Amniotic epithelial cell (primary cell): ENCODE measurements around the gene FREY1.

Source experiments
- DNase-seq: peaks from one replicate; pipeline ENCODE4 v3.0.0-alpha.2; 2010; ENCODE audit warnings: low read depth

Gene FREY1

DNA sequence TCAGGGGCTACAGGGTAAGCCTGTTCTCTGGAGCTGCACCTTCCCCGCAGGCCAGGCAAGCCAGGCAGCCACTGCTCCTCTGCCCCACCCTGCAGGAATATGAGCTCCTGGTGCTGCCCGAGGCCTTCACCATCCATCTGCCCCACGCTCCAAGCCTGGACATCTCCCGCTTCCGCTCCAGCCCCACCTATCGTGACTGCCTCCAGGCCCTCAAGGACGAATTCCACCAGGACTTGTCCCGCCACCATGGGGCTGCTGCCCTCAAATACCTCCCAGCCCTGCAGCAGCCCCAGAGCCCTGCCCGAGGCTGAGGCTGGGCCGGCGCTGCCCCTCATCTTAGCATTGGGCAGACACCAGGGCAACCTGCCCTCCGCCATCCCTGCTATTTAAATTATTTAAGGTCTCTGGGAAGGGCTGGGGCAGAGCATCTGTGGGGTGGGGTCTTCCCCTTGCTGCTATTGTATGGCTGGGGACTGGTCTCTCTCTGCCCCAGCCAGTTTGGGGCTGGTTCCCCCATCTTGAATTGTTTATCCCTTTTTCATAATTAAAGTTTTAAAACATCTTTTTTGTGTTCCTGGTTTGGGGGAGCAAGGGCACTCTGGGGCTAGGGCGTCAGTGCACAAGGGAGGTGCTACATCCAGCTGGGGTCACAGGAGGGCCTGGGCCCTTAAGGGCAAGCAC lies 21.6 kb upstream of the FREY1 start:
- no peak for DNase-seq

DNA sequence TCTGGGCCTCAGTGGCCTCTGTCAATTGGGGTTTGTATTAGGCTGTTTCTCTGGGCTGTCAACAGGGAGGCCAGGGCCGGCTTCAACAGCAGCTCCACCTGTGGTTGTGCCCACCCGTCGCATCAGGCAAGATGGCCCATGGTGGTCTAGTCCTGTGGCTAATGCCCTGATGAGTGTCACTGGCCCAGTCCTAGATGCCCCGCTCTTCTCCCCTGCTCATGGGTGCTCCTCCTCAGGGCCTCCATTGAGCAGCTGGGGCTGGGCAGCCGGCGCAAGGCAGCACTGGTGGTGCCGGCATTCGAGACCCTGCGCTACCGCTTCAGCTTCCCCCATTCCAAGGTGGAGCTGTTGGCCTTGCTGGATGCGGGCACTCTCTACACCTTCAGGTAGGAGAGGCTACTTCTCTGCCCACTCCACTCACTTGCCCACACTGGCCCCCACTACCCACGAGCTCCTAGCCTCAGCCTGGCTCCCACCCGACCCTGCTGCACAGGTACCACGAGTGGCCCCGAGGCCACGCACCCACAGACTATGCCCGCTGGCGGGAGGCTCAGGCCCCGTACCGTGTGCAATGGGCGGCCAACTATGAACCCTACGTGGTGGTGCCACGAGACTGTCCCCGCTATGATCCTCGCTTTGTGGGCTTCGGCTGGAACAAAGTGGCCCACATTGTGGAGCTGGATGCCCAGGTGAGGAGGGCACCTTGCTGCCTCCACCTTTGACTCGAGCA lies 20.8 kb upstream of the FREY1 start:
- DNase-seq, result no peak

DNA sequence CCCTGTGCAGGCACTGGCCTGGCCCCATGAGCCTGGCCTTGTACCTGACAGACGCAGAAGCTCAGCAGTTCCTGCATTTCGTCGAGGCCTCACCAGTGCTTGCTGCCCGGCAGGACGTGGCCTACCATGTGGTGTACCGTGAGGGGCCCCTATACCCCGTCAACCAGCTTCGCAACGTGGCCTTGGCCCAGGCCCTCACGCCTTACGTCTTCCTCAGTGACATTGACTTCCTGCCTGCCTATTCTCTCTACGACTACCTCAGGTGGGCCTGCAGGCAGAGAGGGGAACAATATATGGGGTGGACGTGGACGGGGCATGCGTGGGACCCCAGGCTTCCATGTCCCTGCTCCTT lies 20.2 kb upstream of the FREY1 start:
- DNase-seq, result no peak

DNA sequence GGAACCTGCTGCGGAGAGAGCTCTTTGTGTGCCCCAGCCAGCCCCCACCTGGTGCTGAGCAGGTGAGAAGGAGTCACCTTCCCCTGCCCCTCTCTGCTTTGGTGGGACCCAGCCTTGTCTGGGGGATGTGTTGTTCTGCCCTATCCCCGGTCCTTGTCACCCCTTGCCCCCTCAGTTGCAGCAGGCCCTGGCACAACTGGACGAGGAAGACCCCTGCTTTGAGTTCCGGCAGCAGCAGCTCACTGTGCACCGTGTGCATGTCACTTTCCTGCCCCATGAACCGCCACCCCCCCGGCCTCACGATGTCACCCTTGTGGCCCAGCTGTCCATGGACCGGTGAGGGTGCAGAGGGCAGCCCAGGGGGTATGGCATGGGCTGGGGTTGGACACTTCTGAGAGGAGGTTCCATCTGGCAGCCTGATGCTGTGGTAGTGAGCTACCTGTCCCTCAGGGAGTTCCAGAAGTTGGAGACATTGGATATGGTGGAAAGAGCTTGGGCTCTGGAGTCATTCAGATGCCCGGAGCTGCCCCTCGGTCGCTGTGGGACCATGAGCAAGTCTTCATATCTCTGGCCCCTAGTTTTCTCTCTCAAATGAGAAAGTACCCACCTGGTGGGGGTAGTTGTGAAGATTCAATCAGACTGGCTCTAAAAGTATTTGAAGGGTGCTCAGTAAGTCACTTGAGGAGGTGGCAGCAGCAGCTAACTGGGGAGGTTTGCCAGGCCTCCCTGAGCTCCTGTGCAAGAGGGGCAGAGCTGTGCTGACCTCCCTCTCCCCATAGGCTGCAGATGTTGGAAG lies 19.7 kb upstream of the FREY1 start:
- no peak for DNase-seq

DNA sequence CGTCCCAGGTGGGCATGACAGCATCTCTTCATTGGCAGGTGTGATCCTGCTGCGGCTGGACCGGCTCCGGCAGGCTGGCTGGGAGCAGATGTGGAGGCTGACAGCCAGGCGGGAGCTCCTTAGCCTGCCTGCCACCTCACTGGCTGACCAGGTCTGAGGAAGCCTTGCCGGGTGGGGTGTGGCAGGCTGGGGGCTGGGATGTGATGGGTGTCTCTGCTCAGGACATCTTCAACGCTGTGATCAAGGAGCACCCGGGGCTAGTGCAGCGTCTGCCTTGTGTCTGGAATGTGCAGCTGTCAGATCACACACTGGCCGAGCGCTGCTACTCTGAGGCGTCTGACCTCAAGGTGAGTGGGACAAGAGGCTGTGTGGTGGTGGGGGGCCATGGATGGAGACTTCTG lies 18.9 kb upstream of the FREY1 start:
- DNase-seq, result no peak

DNA sequence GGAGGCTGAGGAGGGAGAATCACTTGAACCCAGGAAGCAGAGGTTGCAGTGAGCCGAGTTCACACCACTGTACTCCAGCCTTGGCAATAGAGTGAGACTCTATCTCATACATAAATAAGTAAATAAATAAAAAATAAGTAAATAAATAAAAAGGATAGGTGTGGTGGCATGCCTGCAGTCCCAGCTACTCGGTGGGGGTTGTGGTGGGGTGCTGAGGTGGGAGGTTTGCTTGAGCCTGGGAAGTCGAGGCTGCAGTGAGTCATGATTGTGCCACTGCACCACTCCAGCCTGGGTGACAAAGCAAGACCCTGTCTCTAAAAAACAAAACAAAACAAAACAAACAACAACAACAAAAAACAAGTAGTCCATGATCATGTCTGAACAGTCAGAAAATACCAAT lies 18.5 kb upstream of the FREY1 start:
- DNase-seq, result no peak

DNA sequence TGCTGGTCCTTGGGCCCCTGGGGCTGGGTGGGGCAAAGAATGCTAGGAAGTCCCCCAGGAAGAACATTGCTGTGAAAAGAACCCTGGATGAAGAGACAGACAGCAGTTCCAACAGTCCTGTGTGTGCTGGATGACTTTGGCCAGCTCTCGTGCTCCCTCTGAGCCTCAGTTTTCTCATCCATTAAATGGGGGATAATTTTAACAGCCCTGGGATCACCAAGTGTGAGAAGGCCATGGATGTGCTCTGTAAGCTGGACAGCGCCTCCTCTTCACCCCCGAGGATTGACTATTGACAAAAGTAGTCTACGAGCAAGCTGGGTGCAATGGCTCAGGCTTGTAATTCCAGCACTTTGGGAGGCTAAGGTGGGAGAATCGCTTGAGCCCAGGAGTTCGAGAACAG lies 17.9 kb upstream of the FREY1 start:
- no peak for DNase-seq

DNA sequence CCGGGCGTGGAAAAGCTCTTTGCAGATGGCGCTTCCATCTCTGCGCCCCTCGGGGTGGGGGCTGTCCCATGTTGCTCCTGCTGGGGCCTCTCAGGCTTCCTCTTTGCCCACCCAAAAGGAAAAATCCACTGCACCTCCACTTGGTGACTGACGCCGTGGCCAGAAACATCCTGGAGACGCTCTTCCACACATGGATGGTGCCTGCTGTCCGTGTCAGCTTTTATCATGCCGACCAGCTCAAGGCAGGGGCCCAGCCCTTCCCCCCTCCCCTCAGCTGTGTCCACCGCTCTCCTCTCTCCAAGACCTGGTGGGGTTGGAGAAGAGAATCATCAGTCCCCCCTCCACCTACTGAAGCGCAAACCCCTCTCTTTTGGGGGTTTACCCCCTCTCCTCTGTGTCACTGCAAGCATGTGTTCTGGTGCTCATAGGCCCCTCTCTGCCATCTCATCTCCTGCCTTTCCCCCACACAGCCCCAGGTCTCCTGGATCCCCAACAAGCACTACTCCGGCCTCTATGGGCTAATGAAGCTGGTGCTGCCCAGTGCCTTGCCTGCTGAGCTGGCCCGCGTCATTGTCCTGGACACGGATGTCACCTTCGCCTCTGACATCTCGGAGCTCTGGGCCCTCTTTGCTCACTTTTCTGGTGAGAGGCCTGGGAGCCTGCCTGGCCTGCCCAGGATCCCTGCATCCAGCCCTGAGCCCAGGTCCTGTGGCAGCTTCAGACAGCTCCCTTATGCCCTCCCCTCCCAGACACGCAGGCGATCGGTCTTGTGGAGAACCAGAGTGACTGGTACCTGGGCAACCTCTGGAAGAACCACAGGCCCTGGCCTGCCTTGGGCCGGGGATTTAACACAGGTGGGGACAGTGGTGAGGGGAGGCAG lies 17.2 kb upstream of the FREY1 start:
- DNase-seq, result no peak

DNA sequence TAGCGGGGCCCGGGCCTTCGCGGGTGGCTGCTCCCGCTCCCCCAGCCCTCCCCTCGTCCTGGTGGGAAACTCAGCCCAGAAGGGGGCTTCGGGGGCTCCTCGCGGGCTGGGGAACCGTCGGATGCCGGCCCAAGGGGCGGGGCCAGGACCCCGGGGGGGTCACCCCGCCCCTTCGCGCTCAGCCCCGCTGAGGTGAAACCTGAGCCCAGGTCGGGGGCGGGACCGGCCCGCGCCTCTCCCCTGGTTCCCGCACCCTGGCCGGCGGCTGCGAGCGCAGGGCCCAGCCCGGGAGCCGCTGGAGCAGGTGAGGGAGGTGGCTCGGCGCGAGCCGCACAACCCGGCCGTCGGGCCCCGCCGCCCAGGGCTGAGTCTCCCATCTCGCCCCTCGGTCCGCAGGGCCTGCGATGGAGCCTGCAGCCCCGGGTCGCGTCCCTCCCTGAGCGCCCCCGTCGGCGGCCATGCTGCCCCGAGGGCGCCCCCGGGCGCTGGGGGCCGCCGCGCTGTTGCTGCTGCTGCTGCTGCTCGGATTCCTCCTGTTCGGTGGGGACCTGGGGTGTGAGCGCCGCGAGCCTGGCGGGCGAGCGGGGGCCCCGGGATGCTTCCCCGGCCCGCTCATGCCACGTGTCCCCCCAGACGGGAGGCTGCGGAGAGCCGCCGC lies 15.5 kb upstream of the FREY1 start, which contains the start of gene LARGE2:
Gene LARGE2 (plus strand): TSS at position 232 of the 658 bp plus-strand sequence. CDS start 227 bp downstream, at position 459.
- DNase-seq, result no peak

DNA sequence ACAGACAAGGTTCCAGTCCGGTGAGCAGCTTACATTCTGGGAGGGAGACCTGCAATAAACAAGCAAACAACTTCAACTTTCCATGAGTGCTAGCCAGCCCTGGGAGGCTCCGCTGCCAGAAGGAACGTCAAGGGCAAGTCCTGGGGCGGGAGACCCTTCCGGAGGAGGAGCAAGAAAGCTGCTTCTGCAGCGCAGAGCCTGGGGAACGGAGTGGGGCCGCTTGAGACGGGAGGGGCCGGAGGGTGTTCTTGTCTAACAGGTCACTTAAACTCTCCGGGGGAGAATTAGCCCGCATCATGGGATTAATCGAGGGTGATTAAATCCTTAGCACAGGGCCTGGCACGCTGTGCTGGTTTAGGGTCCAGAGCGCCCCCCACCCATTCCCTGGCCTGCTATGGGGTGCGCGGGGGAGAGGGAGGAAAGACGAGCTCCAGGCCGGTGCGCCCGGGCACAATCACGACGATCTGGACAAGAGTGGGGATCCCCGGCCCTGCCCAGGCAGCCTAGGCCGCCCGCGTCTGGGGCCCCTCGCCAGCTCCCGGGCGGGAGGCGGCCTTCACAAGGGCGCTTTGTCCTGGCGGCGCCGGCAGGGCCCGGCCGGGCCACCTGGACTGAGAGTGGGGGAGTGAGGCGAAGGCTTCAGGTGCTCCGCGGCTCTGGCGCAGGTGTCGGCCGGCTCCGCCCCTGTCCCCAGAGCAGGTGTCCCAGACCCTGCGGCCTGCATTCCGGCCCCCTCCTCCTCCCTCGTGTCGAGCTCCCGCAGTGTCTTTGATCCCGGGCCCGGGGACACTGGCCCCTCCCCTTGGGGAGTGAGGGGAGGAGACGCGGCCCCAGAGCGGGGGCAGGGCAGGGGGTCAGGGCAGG lies 14.7 kb upstream of the FREY1 start:
- DNase-seq, result no peak

DNA sequence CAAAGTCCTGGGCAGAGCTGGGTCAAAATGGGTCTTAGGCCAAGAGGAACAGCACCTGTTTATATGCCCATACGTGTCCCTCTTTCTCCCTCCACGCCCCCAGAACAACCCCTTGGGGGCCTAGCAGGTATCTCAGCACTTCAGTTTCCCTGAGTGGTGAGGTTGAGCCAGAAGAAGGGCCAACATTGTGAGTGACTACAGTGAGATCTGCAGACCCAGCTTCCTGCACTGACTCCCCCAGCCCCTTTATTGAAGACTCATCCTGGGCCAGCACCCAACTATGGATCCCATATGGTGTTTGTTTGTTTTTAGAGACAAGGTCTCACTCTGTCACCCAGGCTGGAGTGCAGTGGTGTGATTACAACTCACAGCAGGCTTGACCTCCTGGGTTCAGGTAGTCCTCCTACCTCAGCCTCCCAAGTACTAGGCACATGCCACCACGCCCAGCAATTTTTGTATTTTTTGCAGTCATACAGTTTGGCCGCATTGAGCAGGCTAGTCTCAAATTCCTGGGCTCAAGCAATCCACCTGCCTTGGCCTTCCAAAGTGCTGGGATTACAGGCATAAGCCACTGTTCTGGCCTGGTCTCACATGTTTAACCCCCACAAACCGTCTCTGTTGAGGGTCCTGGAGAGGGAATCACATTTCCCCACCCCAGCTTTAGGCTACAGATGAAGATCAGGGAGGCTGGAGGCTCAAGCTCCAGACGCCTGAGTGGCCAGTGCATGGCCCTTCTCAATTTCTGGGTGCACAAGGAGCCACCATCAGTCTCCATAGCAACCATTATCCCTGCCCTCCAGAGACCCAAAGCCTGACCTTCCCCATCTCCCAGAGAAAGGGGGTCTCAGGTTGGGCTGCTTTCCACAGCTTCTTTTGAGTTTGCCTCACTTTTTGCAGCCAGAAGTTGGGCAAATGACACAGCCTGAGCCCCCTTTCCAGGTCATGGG lies 13.7 kb upstream of the FREY1 start:
- no peak for DNase-seq

DNA sequence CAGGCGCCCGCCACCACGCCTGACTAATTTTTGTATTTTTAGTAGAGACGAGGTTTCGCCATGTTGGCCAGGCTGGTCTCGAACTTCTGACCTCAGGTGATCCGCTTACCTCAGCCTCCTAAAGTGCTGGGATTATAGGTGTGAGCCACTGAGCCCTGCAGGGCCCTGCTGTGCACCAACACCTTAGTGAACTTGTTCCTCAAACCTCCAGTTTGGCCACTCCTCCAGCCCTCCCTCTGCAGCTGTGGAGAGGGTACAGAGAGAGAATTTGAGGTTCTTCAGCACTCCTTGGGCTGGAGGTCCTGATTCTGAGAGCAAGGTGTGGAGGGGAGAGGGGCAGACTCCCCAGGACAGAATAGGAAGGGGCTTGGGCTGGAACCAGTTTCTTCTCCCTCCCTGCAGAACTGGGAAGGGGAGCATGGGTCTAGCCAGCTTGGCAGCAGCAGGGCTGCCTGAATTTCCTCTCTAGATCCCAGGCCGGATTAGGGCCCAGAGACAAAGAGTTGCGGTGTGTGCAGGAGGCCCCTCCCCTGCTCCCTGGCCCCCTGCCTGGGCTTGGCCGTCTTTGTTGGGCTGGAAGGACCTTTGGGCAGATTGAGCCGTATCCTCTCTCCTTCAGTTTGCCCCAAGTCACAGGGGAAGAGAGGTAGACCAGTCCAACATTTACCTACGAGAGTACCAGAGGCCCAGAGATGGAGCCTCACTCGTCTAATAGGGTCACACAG lies 12.9 kb upstream of the FREY1 start:
- no peak for DNase-seq

DNA sequence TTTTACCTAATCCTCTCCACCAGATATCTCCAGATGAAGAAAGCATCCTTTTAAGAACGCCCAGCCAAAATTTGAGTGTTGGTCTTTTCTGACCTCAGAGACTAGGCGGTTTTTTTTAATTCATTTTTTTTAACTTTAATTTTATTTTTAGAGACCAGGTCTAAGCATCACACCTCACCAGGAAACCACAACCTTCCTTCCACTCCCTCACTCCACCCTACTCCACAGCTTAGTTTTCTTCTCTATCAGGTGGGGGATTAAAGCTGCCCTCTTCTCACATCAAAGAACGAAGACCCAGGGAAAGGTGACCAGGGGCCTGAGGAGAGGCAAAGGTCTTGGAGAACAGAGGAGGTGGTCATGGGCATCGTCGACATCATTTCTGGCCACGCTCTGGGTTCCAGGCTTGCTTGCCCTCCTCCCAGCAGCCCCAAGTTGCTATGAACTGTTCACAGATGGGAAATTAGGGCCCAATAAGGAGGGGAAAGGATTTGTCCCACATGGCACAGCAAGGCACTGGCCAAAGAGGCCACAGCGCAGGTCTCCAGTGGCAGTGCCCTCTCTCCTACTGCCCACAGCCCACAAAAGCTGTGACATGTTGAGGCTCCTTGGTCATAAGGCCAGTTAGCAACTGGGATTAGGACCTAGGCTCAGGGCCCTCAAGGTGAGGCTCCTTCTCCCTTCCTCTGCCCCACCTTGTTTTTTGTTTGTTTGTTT lies 12.0 kb upstream of the FREY1 start:
- DNase-seq, result no peak

DNA sequence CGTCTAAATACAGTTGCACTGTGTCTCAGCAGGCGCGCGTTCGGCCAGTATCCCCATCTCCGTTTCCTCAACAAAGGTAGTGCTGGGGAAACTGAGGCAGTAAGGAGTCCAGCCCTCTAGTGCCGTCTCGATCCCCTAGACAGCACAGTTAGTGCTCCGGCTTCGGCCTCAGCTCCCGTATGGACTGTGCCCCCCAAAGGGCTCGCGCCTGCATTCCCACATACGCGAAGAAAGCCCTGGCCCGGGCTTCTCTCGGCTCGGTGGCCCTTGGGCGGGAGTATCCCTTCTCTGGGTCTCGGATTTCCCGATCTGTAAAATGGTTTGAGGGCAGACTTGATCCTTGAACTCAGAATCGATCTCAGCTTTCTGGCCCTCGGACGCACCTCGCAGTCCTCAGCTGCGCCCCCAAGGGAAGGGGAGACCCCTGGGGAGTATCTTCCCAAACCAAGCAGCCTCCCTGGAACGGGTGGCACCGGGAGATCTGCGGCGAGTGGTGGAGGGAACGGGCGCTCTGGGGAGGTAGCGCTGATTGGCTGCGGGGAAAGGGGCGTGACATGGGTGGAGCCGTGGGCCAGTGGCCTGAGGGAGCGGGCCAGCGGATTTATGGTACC lies 11.4 kb upstream of the FREY1 start:
- peak; percentile 64 for DNase-seq

DNA sequence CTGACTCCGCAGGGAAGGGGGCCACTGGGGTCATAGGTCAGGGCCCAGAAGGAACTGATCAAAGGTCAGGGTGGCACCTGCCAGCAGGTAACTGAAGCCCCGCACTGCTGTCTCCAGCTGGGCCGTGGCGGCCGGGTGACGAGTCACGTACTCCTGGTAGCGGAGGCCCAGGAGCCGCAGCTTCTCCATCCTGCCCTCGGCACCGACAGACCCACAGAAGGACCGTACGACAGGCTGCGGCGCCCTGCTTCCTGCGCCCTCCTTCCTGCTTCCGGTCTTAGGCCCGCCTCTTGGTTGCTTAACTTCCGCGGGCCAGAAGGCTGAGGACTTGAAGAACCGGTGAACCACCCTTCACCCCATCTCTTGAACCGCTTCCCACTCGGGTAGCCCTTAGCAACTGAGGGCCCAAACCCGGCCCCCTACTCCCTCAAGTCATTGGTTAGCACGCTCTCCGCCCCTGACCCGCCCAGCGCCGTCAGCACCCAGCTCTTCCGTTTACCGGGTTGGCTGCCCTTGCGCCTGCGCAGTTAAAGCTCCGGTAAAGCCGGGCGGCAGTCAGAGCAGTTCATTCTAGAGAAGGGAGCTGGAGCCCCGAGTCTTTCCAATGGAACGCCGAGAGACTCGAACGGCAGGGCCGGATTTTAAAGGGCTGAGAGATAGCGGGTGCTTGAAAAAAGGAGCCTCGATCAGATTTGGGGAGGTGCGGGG lies 10.7 kb upstream of the FREY1 start, which contains the start of gene PEX16:
Gene PEX16 (minus strand): TSS at position 255 of the 708 bp plus-strand sequence. CDS start 66 bp downstream, at position 189.
- peak; percentile 100 for DNase-seq

DNA sequence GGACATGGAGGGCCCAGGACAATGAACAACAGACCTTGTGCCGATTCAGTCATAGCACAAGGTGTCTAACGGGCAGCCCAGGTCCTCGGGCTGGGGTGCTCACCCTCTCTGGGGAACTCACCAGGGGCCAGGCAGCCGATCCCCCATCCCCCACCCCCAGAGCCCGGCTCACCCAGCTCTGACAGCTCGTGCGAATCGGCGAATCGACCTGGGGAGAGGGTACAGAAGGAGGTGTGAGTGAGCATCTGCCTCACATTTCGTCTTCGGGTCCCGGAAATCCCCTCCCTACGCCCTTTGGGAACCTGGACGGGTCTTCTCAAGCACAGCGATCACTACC lies 10.2 kb upstream of the FREY1 start:
- no peak for DNase-seq

DNA sequence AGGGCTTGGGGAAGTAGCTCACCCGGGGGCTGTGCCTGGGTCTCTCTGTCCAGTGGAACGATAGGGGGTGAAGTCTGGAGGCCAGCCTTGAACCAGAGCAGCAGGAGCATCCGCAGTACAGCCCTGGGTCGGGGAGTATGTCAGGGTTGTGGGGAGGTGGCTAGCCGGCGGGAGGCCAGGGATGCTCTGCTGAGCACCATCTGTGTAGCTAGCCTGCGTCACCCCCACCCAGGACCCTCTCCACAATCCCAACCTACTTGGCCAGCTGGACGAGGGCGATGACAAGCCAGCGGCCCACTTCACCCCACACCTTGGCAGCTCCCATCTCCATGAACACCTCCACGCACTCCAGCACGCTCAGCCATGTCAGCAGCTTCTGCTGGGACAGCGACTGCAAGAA lies 8.4 kb upstream of the FREY1 start:
- no peak for DNase-seq
